K562 (cell line): ENCODE measurements around the gene TEX54. TPM values are rescaled to one million over a fixed set of nuclear protein-coding genes. Genes with fewer than 3 reads are reported as not detected.

ENCODE experiments used
- CGGBP1 ChIP-seq: fragments of 250-450 bp; sonication (Bioruptor Pico); IDR thresholded peaks from 2 replicates; pipeline ENCODE4 v1.9.0; 2021; ENCODE audit warnings: mild to moderate bottlenecking
- CHCHD3 ChIP-seq: fragments of 250-450 bp; sonication (Bioruptor Pico); IDR thresholded peaks from 2 replicates; pipeline ENCODE4 v2.1.2; 2022; ENCODE audit warnings: mild to moderate bottlenecking
- ELK3 ChIP-seq: fragments of 450-650 bp; formaldehyde crosslinking; IDR thresholded peaks from 2 replicates; pipeline ENCODE4 v1.4.0; 2020; ENCODE audit warnings: mild to moderate bottlenecking
- ETS2 ChIP-seq: IDR thresholded peaks from 2 replicates; pipeline ENCODE4 v1.6.1; 2016; ENCODE audit warnings: borderline replicate concordance, missing genetic modification characterization, mild to moderate bottlenecking, moderate library complexity, missing compliant biosample characterization; ENCODE audit not compliant: poor library complexity, severe bottlenecking
- FOXK2 ChIP-seq, 2 experiments: fragments of 450-650 bp; IDR thresholded peaks in 1 of 2; conservative IDR thresholded peaks in 1 of 2; 2 replicates each; pipeline ENCODE4 v1.6.1; 2016; ENCODE audit warnings: low read depth in 2 of 2, mild to moderate bottlenecking in 1 of 2
- HMG20A ChIP-seq: fragments of 450-650 bp; formaldehyde crosslinking; conservative IDR thresholded peaks from 2 replicates; pipeline ENCODE4 v1.4.0; 2020; ENCODE audit warnings: mild to moderate bottlenecking, mixed read lengths
- IFI16 ChIP-seq: fragments of 250-450 bp; sonication (Bioruptor Pico); IDR thresholded peaks from 2 replicates; pipeline ENCODE4 v2.1.2; 2022; ENCODE audit warnings: mild to moderate bottlenecking, inconsistent platforms
- IRF2 ChIP-seq: sonication (generic); formaldehyde crosslinking; IDR thresholded peaks from 2 replicates; pipeline ENCODE4 v1.8.1; 2022; ENCODE audit warnings: mild to moderate bottlenecking, missing genetic modification reagents
- KLF10 ChIP-seq: fragments of 250-450 bp; sonication (Bioruptor Pico); IDR thresholded peaks from 2 replicates; pipeline ENCODE4 v1.6.1; 2021; ENCODE audit warnings: matching md5 sums
- MTA3 ChIP-seq: fragments of 450-650 bp; formaldehyde crosslinking; IDR thresholded peaks from 2 replicates; pipeline ENCODE4 v1.6.1; 2017; ENCODE audit warnings: mild to moderate bottlenecking, borderline replicate concordance
- NFE2 ChIP-seq: IDR thresholded peaks from 2 replicates; pipeline ENCODE4 v1.6.1; 2014; ENCODE audit warnings: antibody characterized with exemption, low read depth
- RBM15 ChIP-seq: fragments of 200-400 bp; formaldehyde crosslinking; IDR thresholded peaks from 2 replicates; pipeline ENCODE4 v1.6.1; 2018; ENCODE audit warnings: mild to moderate bottlenecking, low read length, moderate library complexity; ENCODE audit not compliant: insufficient read depth
- STAT5B ChIP-seq: fragments of 250-450 bp; sonication (Bioruptor Pico); IDR thresholded peaks from 2 replicates; pipeline ENCODE4 v1.8.0; 2021; ENCODE audit warnings: mild to moderate bottlenecking, inconsistent platforms
- ZBTB34 ChIP-seq: fragments of 250-450 bp; sonication (Bioruptor Pico); IDR thresholded peaks from 2 replicates; pipeline ENCODE4 v1.8.0; 2021; ENCODE audit warnings: mild to moderate bottlenecking, moderate library complexity
- ZKSCAN1 ChIP-seq: fragments of 150-350 bp; IDR thresholded peaks from 2 replicates; pipeline ENCODE4 v1.6.1; 2016; ENCODE audit warnings: low read depth, low read length
- ZNF133 ChIP-seq: fragments of 250-450 bp; sonication (Bioruptor Pico); IDR thresholded peaks from 2 replicates; pipeline ENCODE4 v1.4.0; 2020; ENCODE audit warnings: mild to moderate bottlenecking
- ZNF274 ChIP-seq: IDR thresholded peaks from 2 replicates; pipeline ENCODE4 v1.6.1; 2011; ENCODE audit warnings: low read depth, mild to moderate bottlenecking, low read length, moderate library complexity, borderline replicate concordance
- ZNF518B ChIP-seq: fragments of 250-450 bp; sonication (Bioruptor Pico); IDR thresholded peaks from 2 replicates; pipeline ENCODE4 v1.5.0; 2021; ENCODE audit warnings: mild to moderate bottlenecking, moderate library complexity
- polyA plus RNA-seq, 8 experiments: library from polyadenylated mRNA; depleted of rRNA in 4 of 8; stranded (reverse) in 5 of 8; unstranded in 3 of 8; fragments of >200 nt; fragmentation: Nextera tagmentation in 2 of 8; fragmentation: Illumina TruSeq in 1 of 8; extraction: Ambion mirVana in 2 of 8; extraction: Trizol in 1 of 8; gene quantifications; 2 replicates each; pipeline versions ENCODE4 v1.2.1 to v1.2.3, GENCODE V29; 2011 to 2014; ENCODE audit warnings: inconsistent platforms in 1 of 8, missing spikeins in 1 of 8
- total RNA-seq, 7 experiments: library from RNA; depleted of rRNA in 6 of 7; stranded (reverse); fragments of >200 nt in 6 of 7; fragmentation: Illumina TruSeq in 2 of 7; extraction: Trizol in 2 of 7; gene quantifications; 2 replicates each; pipeline versions ENCODE4 v1.2.1 to v1.2.3, GENCODE V29; 2011 to 2021; ENCODE audit warnings: low replicate concordance in 1 of 7
- TF ChIP-seq, protein P1 (sequence below): IDR thresholded peaks from 2 replicates; pipeline ENCODE4 v1.6.1; 2011; ENCODE audit warnings: borderline replicate concordance, low read depth, mild to moderate bottlenecking, moderate library complexity, low read length; ENCODE audit not compliant: insufficient read depth, poor library complexity, severe bottlenecking

The TEX54 gene
- total and polyA plus RNA-seq, 9 of the 15 experiments (the other 6 are each of a cell fraction or from before 2014, with no cell fraction given) = not detected

DNA sequence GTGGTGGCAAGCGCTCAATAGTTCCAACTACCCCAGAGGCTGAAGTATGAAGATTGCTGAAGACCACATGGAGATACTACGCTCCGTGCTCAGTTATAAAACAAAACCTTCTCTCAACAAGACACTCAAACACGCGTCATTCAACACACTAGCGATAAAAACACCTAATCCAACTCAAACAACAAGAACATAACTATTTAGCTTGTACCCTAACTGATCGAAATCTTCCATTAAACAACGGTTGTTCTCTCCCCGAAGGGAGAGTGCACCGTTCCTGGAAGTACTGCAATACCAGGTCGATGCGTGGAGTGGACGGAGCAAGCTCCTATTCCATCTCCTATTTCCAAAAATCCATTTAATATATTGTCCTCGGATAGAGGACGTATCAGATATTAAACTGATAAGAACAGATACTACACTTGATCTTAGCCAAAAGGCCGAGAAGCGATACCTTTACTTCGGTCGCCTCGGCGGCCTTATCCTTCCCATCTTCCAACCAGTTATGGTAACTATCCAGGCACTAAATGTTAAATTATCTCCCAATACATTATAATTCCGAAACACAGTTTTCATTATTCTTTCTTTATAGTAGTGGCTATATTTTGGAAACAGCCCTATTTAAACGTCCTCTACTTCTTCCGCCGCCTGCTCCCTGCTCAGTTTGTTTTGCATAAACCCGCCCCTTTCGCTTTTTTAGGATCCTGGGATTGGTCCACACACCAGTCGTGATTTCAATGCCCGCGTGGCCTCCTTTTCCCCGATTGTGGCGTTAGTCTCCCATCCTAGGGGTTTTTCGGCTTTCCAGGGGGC lies 8.9 kb upstream of the TEX54 start (continued):
- TF ChIP-seq STAT5B (CRISPR knock-in tag) (no peak), ETS2 (no peak), ZNF518B (CRISPR knock-in tag) (peak; percentile 100), CGGBP1 (peak; percentile 100), ZNF133 (CRISPR knock-in tag) (peak; percentile 92), KLF10 (CRISPR knock-in tag) (peak; percentile 100), ZBTB34 (CRISPR knock-in tag) (peak; percentile 82), NFE2 (peak; percentile 34), FOXK2 (conservative IDR thresholded peaks at IDR 0.05 in 1 of 2, IDR thresholded peaks at IDR 0.05 in 1 of 2; ENCODE audit: low read depth in 2 of 2) (peak; percentile 96), ZKSCAN1 (peak; percentile 72), CHCHD3 (CRISPR knock-in tag) (peak; percentile 100), ELK3 (CRISPR knock-in tag) (peak; percentile 99), IRF2 (CRISPR knock-in tag) (peak; percentile 86; the same call in 1 of the 2 replicates), ZNF274 (peak; percentile 14; the same call in 1 of the 2 replicates), RBM15 (no peak), HMG20A (peak; percentile 97), MTA3 (peak; percentile 99), IFI16 (CRISPR knock-in tag) (peak; percentile 73)
- TF ChIP-seq, protein P1, sequence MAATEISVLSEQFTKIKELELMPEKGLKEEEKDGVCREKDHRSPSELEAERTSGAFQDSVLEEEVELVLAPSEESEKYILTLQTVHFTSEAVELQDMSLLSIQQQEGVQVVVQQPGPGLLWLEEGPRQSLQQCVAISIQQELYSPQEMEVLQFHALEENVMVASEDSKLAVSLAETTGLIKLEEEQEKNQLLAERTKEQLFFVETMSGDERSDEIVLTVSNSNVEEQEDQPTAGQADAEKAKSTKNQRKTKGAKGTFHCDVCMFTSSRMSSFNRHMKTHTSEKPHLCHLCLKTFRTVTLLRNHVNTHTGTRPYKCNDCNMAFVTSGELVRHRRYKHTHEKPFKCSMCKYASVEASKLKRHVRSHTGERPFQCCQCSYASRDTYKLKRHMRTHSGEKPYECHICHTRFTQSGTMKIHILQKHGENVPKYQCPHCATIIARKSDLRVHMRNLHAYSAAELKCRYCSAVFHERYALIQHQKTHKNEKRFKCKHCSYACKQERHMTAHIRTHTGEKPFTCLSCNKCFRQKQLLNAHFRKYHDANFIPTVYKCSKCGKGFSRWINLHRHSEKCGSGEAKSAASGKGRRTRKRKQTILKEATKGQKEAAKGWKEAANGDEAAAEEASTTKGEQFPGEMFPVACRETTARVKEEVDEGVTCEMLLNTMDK = no peak
